GM18520 (cell line): ENCODE results near the gene PRR27.
"Not testable (repeated sequence)": the region's sequence is repeated elsewhere in the genome, so short reads cannot be mapped to it uniquely, and the experiment has no call there.

Experiments used
- ATAC-seq: cut with Tn5 transposase; IDR thresholded peaks from one replicate; pipeline ENCODE4 v1.9.1; 2021; ENCODE audit not compliant: unreplicated experiment

Gene PRR27

DNA sequence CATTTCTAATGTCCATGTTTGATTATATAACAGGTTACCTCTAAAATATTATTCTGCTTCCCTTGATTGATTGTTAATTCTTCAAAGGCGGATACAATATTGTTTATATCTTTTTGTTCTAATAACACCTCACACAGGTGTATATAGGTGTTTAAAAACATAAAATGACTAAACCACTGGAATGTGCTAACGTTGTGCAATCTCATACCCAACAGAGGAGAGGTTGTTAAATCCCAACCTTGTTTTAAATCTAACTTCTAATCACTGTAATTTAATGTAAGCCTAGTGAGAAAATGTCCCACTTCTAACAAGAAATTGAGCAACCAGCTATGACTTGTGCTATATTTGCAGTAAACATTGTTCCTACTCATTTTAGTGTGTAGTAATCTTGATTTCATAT is 42.8 kb downstream of the PRR27 start:
- ATAC-seq: no peak

DNA sequence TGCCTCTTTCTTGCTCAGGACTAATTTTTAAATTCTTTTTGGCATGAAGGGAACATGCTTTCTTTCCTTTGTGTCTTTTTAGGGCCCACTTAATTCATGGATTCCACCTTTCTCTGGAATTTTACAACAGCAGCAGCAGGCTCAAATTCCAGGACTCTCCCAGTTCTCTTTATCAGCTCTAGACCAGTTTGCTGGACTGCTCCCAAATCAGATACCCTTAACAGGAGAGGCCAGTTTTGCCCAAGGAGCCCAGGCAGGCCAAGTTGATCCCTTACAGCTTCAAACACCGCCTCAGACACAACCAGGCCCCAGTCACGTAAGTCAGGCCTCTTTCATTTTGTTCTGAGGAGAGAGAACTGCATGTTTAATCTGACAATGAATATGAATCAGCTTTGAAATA is 43.8 kb downstream of the PRR27 start:
- ATAC-seq: no peak

DNA sequence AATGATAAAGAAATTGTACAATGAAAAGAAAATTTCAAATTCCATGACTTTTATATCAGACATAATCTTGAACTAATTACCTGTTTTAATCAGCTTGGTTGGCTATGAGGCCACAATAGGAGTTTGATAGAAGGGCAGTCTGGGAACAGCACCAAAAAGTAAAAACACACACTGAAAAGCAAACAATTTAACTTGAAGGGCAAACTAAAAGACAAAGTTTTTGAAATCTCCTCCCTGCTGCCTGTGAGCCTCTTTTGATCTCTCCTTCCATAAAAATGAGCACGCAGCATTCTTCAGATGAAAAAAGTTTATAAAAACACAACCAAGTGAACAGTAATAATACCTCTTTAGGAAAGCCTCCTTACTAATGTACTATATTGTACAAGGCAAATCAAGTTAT is 49.6 kb downstream of the PRR27 start:
- ATAC-seq: no peak

DNA sequence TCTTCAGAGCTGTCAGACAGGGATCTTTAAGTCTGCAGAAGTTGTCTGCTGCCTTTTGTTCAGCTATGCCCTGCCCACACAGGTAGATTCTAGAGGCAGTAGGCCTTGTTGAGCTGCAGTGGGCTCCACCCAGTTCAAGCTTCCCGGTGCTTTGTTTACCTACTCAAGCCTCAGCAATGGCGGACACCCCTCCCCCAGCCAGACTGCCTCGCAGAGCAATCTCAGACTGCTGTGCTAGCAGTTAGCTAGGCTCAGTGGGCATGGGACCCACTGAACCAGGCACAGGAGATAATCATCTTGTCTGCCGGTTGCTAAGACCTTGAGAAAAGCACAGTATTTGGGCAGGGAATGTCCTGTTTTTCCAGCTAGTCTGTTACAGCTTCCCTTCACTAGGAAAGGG is 58.7 kb downstream of the PRR27 start:
- ATAC-seq: not testable (repeated sequence)
